ENCODE results near the gene RABGAP1L.

Gene RABGAP1L

GRCh38 chr1:174243451-174244000 is 84.2 kb downstream of the RABGAP1L start:
- no peak overlapping the region for H3K27ac ChIP-seq (ENCODE audit: low read depth, low read length)
- no peak for TF ChIP-seq EZH2phosphoT487 (conservative IDR thresholded peaks at IDR 0.05; ENCODE audit: low read length)
- TF ChIP-seq, protein P1, sequence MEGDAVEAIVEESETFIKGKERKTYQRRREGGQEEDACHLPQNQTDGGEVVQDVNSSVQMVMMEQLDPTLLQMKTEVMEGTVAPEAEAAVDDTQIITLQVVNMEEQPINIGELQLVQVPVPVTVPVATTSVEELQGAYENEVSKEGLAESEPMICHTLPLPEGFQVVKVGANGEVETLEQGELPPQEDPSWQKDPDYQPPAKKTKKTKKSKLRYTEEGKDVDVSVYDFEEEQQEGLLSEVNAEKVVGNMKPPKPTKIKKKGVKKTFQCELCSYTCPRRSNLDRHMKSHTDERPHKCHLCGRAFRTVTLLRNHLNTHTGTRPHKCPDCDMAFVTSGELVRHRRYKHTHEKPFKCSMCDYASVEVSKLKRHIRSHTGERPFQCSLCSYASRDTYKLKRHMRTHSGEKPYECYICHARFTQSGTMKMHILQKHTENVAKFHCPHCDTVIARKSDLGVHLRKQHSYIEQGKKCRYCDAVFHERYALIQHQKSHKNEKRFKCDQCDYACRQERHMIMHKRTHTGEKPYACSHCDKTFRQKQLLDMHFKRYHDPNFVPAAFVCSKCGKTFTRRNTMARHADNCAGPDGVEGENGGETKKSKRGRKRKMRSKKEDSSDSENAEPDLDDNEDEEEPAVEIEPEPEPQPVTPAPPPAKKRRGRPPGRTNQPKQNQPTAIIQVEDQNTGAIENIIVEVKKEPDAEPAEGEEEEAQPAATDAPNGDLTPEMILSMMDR (IDR thresholded peaks at IDR 0.05; ENCODE audit: insufficient read depth, low read length, poor library complexity, severe bottlenecking): no peak
- no peaks in the 10 kb centered on the region for H3F3A ChIP-seq (ENCODE audit: insufficient read depth)
- H3K9ac ChIP-seq (ENCODE audit: low read length): no peak overlapping the region
- H3K79me2 ChIP-seq (ENCODE audit: insufficient read depth, low read length): no peaks in the 10 kb centered on the region
- H3K4me3 ChIP-seq (ENCODE audit: insufficient read depth, low read length, poor library complexity, severe bottlenecking): no peak overlapping the region
- no peaks in the 10 kb centered on the region for H3K9me3 ChIP-seq (ENCODE audit: insufficient read depth, low read length)
- H3K9me2 ChIP-seq (replicated peaks; ENCODE audit: insufficient read depth, low read length): no peaks in the 10 kb centered on the region
- H3K36me3 ChIP-seq (ENCODE audit: low read length): no peaks in the 10 kb centered on the region; the same call in 1 of the 2 replicates
- H4K20me1 ChIP-seq (ENCODE audit: low read depth, low read length): no peaks in the 10 kb centered on the region
- H2AFZ ChIP-seq (ENCODE audit: low read depth, low read length, severe bottlenecking): no peak overlapping the region
- H3K4me2 ChIP-seq (ENCODE audit: low read depth, low read length, poor library complexity, severe bottlenecking): no peak overlapping the region
- no peaks in the 10 kb centered on the region for H3K27me3 ChIP-seq (ENCODE audit: low read length)

DNA sequence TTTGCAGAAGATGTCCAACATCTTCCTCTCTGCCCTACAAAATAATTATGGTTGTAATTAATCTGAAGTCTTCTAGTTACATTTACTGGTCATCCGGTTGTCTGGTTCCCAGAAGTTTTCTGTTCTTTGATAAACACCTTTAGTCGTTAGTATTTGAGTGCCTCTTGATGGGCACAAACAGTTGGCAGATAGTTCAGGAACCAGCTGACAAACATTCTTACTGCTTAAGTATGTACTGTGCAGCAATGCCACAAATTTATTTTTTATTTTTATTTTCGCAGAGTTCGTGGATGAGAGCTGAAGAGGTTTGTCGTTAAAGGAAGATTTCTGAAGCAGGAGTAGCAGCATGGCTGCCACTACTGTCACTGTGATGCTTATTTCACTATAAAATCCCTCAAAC is 84.7 kb downstream of the RABGAP1L start:
- Histone ChIP-seq H3K9me3 (ENCODE audit: insufficient read depth, low read length) (no peaks in the 10 kb centered on the region), H3K27me3 (ENCODE audit: low read length) (no peaks in the 10 kb centered on the region), H3K4me3 (ENCODE audit: insufficient read depth, low read length, poor library complexity, severe bottlenecking) (no peak overlapping the region), H4K20me1 (ENCODE audit: low read depth, low read length) (no peaks in the 10 kb centered on the region), H2AFZ (ENCODE audit: low read depth, low read length, severe bottlenecking) (no peak overlapping the region), H3K27ac (ENCODE audit: low read depth, low read length) (no peak overlapping the region), H3F3A (ENCODE audit: insufficient read depth) (no peaks in the 10 kb centered on the region), H3K79me2 (ENCODE audit: insufficient read depth, low read length) (no peaks in the 10 kb centered on the region), H3K9me2 (replicated peaks; ENCODE audit: insufficient read depth, low read length) (no peaks in the 10 kb centered on the region), H3K36me3 (ENCODE audit: low read length) (no peaks in the 10 kb centered on the region; the same call in 1 of the 2 replicates), H3K4me2 (ENCODE audit: low read depth, low read length, poor library complexity, severe bottlenecking) (no peak overlapping the region), H3K9ac (ENCODE audit: low read length) (no peak overlapping the region)
- no peak for TF ChIP-seq EZH2phosphoT487 (conservative IDR thresholded peaks at IDR 0.05; ENCODE audit: low read length)
- TF ChIP-seq, protein P1 (IDR thresholded peaks at IDR 0.05; ENCODE audit: insufficient read depth, low read length, poor library complexity, severe bottlenecking): no peak

GRCh38 chr1:174247472-174247871 is 88.2 kb downstream of the RABGAP1L start:
- TF ChIP-seq EZH2phosphoT487 (conservative IDR thresholded peaks at IDR 0.05; ENCODE audit: low read length): no peak
- TF ChIP-seq, protein P1 (IDR thresholded peaks at IDR 0.05; ENCODE audit: insufficient read depth, low read length, poor library complexity, severe bottlenecking): no peak
- Histone ChIP-seq H3K9me3 (ENCODE audit: insufficient read depth, low read length) (no peaks in the 10 kb centered on the region), H3K27ac (ENCODE audit: low read depth, low read length) (no peak overlapping the region), H2AFZ (ENCODE audit: low read depth, low read length, severe bottlenecking) (no peak overlapping the region), H3K36me3 (ENCODE audit: low read length) (no peaks in the 10 kb centered on the region; the same call in 1 of the 2 replicates), H4K20me1 (ENCODE audit: low read depth, low read length) (no peaks in the 10 kb centered on the region), H3F3A (ENCODE audit: insufficient read depth) (no peaks in the 10 kb centered on the region), H3K9me2 (replicated peaks; ENCODE audit: insufficient read depth, low read length) (no peaks in the 10 kb centered on the region), H3K4me2 (ENCODE audit: low read depth, low read length, poor library complexity, severe bottlenecking) (no peak overlapping the region), H3K79me2 (ENCODE audit: insufficient read depth, low read length) (no peaks in the 10 kb centered on the region), H3K9ac (ENCODE audit: low read length) (no peak overlapping the region), H3K27me3 (ENCODE audit: low read length) (no peaks in the 10 kb centered on the region), H3K4me3 (ENCODE audit: insufficient read depth, low read length, poor library complexity, severe bottlenecking) (no peak overlapping the region)
